Regular cardiac myocyte (primary cell): ENCODE data around the gene GOLGA5. TPM values are rescaled to one million over a fixed set of nuclear protein-coding genes. Genes with fewer than 3 reads are reported as not detected.

Experiments
- total RNA-seq: library from RNA; depleted of rRNA; stranded (reverse); fragments of >200 nt; gene quantifications from 2 replicates; pipeline ENCODE4 v1.2.3, GENCODE V29; 2014

GOLGA5 gene, protein sequence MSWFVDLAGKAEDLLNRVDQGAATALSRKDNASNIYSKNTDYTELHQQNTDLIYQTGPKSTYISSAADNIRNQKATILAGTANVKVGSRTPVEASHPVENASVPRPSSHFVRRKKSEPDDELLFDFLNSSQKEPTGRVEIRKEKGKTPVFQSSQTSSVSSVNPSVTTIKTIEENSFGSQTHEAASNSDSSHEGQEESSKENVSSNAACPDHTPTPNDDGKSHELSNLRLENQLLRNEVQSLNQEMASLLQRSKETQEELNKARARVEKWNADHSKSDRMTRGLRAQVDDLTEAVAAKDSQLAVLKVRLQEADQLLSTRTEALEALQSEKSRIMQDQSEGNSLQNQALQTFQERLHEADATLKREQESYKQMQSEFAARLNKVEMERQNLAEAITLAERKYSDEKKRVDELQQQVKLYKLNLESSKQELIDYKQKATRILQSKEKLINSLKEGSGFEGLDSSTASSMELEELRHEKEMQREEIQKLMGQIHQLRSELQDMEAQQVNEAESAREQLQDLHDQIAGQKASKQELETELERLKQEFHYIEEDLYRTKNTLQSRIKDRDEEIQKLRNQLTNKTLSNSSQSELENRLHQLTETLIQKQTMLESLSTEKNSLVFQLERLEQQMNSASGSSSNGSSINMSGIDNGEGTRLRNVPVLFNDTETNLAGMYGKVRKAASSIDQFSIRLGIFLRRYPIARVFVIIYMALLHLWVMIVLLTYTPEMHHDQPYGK
- 62.1 and 69.9 TPM in 2 replicates for total RNA-seq

GRCh38 chr14:92793709-92794546 lies at the start of gene GOLGA5:
Gene GOLGA5, plus strand, starts transcription at chr14:92794305. Its CDS starts 3,133 bp downstream, at chr14:92797438.

DNA sequence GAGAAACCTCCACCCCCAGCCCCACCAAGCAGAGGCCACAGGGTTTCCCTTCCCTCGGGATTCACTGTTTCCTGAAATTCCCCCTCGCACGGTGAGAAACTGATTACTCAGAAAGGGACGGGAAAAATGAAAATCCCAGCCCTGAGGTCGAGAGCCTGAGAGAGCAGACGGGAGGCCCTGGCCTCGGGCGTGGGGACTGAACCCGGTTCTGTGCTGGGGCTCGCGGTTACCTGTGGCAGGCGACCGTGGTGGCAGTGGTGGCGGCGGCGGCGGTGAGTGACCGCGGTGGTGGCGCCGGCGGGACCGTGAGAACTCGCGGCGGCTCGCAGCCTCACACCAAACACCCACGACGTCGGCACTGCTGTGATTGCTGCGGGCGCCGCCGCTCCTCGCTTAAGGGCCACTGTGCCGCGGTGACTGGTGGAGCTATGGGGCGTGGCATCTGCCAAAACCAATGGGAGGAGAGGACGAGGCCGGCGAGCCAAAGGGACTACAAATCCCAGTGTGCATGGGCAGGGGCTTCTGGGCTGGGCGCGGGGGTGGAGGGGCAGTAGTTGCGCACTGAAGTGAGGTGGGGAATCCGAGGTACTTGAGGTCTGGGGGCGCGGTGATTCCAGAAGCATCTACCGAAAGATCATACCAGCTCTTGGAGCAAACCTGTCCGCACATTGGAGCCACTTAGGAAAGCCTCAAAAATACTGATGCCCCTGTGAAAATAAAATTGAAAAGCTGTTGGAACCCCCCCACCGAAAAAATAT lies 45.7 kb upstream of the GOLGA5 start, which contains the start of gene LGMN:
LGMN (minus strand) TSS at position 369 of the 758 bp plus-strand sequence. CDS start 15,841 bp downstream, outside the sequence.

Other genes with a start within 250 kb of the GOLGA5 start
- gene LGMN, start 45.7 kb upstream of the GOLGA5 start, total RNA-seq, result 46.8 and 87.1 TPM in 2 replicates
- gene CHGA, start 128.8 kb downstream of the GOLGA5 start, total RNA-seq, result under 0.01 TPM in 1 of 2 replicates, not detected in the other